ENCODE results near the gene ANKRD24. TPM values are rescaled to one million over a fixed set of nuclear protein-coding genes. Genes with fewer than 3 reads are reported as not detected.

The ANKRD24 gene
- total RNA-seq, 3 donors from 2014 or later (not counting 1 experiment from before 2014, with no cell fraction given), result 0.65 to 2.2 (median 0.71) TPM

- WGBS (ENCODE audit: insufficient coverage), result 52% methylated on average over 7 of the region's 7 CpGs
- no peak overlapping the region for H3K4me3 Mint-ChIP-seq
- ATAC-seq (no peak), DNase-seq (no peak)
- no peaks in the 10 kb centered on the region for H3K36me3 Mint-ChIP-seq
- no peak for TF ChIP-seq CTCF (IDR thresholded peaks at IDR 0.05)
- Histone ChIP-seq H3K27me3 (ENCODE audit: control insufficient read depth, insufficient read depth, low read length) (no peaks in the 10 kb centered on the region), H3K36me3 (ENCODE audit: control insufficient read depth, insufficient read depth, low read length) (no peaks in the 10 kb centered on the region), H3K4me3 (ENCODE audit: low read length) (no peak overlapping the region), H3K27ac (ENCODE audit: low read length) (no peak overlapping the region), H3K9me3 (ENCODE audit: control insufficient read depth, insufficient read depth, low read length) (no peaks in the 10 kb centered on the region), H3K4me1 (ENCODE audit: control insufficient read depth, insufficient read depth, low read length) (peaks cover 8% of the 10 kb centered on the region)
- peaks cover 3 to 7% of the 10 kb centered on the region in 2 donors for H3K4me1 Mint-ChIP-seq
- H3K27ac Mint-ChIP-seq, result no peak overlapping the region
- peaks cover 5 to 14% of the 10 kb centered on the region in 2 donors for H3K27me3 Mint-ChIP-seq (ENCODE audit: low read depth in 2 of 2)
- H3K9me3 Mint-ChIP-seq, result no peaks in the 10 kb centered on the region
- intact Hi-C loops (cut with micrococcal nuclease), result no loop called here
Measured at GRCh38 chr19:4144666-4145249, 37.7 kb upstream of the ANKRD24 start.

- DNase-seq (no peak), ATAC-seq (no peak)
- Mint-ChIP-seq H3K4me3 (no peak overlapping the region), H3K9me3 (no peaks in the 10 kb centered on the region), H3K4me1 (peaks cover 7 to 9% of the 10 kb centered on the region in 2 donors), H3K27me3 (ENCODE audit: low read depth in 2 of 2) (peaks cover 8 to 9% of the 10 kb centered on the region in 2 donors), H3K27ac (no peak overlapping the region), H3K36me3 (no peaks in the 10 kb centered on the region)
- intact Hi-C loops (cut with micrococcal nuclease), result no loop called here
- H3K27ac ChIP-seq (ENCODE audit: low read length), result no peak overlapping the region
- H3K4me3 ChIP-seq (ENCODE audit: low read length), result no peak overlapping the region
- 77% methylated on average over 17 of the region's 17 CpGs for WGBS (ENCODE audit: insufficient coverage)
- H3K4me1 ChIP-seq (ENCODE audit: control insufficient read depth, insufficient read depth, low read length), result peaks cover 6% of the 10 kb centered on the region
- no peak for TF ChIP-seq CTCF (IDR thresholded peaks at IDR 0.05)
- no peaks in the 10 kb centered on the region for H3K36me3 ChIP-seq (ENCODE audit: control insufficient read depth, insufficient read depth, low read length)
- H3K9me3 ChIP-seq (ENCODE audit: control insufficient read depth, insufficient read depth, low read length), result no peaks in the 10 kb centered on the region
- H3K27me3 ChIP-seq (ENCODE audit: control insufficient read depth, insufficient read depth, low read length), result no peaks in the 10 kb centered on the region
Measured at GRCh38 chr19:4149518-4150288, 32.8 kb upstream of the ANKRD24 start.

GRCh38 chr19:4151623-4152022, 30.9 kb upstream of the ANKRD24 start:
- DNase-seq (no peak), ATAC-seq (no peak)
- Histone ChIP-seq H3K27me3 (ENCODE audit: control insufficient read depth, insufficient read depth, low read length) (no peaks in the 10 kb centered on the region), H3K9me3 (ENCODE audit: control insufficient read depth, insufficient read depth, low read length) (no peaks in the 10 kb centered on the region), H3K36me3 (ENCODE audit: control insufficient read depth, insufficient read depth, low read length) (no peaks in the 10 kb centered on the region), H3K4me1 (ENCODE audit: control insufficient read depth, insufficient read depth, low read length) (peaks cover 6% of the 10 kb centered on the region), H3K27ac (ENCODE audit: low read length) (no peak overlapping the region), H3K4me3 (ENCODE audit: low read length) (no peak overlapping the region)
- 66% methylated on average over 6 of the region's 6 CpGs for WGBS (ENCODE audit: insufficient coverage)
- Mint-ChIP-seq H3K36me3 (no peaks in the 10 kb centered on the region), H3K9me3 (no peaks in the 10 kb centered on the region), H3K4me1 (peaks cover 7 to 9% of the 10 kb centered on the region in 2 donors), H3K27ac (no peak overlapping the region), H3K27me3 (ENCODE audit: low read depth in 2 of 2) (peaks cover 7 to 8% of the 10 kb centered on the region in 2 donors), H3K4me3 (no peak overlapping the region)
- intact Hi-C loops (cut with micrococcal nuclease), result no loop called here
- no peak for TF ChIP-seq CTCF (IDR thresholded peaks at IDR 0.05)
